Panc1 (cell line): Measurements from ENCODE around the gene RNF34.

ENCODE experiments used
- POLR2AphosphoS5 ChIP-seq: IDR thresholded peaks from 2 replicates; pipeline ENCODE4 v1.6.1; 2012; ENCODE audit warnings: mild to moderate bottlenecking, low read depth, low read length, moderate library complexity
- TF ChIP-seq, protein P1 (sequence below): fragments of 450-650 bp; IDR thresholded peaks from 2 replicates; pipeline ENCODE4 v1.5.1; 2017; ENCODE audit warnings: mild to moderate bottlenecking

DNA sequence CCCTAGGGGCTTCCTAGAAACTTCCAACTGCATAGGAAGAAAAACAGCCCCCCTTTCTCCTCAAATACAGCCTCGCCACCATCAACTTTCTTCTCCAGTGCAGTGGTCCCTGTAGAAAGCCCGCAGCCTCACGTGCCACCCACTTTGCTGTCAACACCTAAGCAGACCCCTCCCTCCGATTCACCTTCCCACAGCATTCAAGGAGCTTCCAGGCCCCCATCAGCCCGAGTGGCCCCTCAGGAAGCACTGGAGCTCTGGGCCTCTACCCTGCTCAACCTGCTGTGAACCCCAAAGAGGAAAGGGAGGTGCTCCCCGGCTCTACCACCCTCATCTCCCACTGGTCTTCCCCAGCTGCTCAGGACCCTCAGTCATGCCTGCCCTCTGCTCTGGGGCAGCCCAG lies 55.0 kb downstream of the RNF34 start:
- TF ChIP-seq, protein P1, sequence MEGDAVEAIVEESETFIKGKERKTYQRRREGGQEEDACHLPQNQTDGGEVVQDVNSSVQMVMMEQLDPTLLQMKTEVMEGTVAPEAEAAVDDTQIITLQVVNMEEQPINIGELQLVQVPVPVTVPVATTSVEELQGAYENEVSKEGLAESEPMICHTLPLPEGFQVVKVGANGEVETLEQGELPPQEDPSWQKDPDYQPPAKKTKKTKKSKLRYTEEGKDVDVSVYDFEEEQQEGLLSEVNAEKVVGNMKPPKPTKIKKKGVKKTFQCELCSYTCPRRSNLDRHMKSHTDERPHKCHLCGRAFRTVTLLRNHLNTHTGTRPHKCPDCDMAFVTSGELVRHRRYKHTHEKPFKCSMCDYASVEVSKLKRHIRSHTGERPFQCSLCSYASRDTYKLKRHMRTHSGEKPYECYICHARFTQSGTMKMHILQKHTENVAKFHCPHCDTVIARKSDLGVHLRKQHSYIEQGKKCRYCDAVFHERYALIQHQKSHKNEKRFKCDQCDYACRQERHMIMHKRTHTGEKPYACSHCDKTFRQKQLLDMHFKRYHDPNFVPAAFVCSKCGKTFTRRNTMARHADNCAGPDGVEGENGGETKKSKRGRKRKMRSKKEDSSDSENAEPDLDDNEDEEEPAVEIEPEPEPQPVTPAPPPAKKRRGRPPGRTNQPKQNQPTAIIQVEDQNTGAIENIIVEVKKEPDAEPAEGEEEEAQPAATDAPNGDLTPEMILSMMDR: no peak
- no peak for TF ChIP-seq POLR2AphosphoS5
